PC-3 (cell line): Measurements from ENCODE around the gene RRP9. TPM values are rescaled to one million over a fixed set of nuclear protein-coding genes. Genes with fewer than 3 reads are reported as not detected.

ENCODE experiments used
- ATAC-seq: fragments of 200-7000 bp; cut with Tn5 transposase; 2 replicates; pipeline ENCODE4 v1.9.1; 2020; ENCODE audit warnings: mild to moderate bottlenecking, moderate library complexity
- BruUV-seq: library from RNA; stranded (reverse); fragments of 400-500 nt; replicated peaks from 2 replicates; lab custom pipeline; 2021; lab: Mats Ljungman, UMichigan
- CTCF ChIA-PET: fragments of 300-600 bp; sonication (Branson Sonifier 250); formaldehyde crosslinking; loops from one replicate; lab custom pipeline; 2022; ENCODE audit warnings: antibody characterized with exemption; lab: Charles Lee
- POLR2A ChIA-PET: fragments of 300-600 bp; sonication (Branson Sonifier 250); formaldehyde crosslinking; loops from one replicate; lab custom pipeline; 2022; ENCODE audit warnings: antibody characterized with exemption; ENCODE audit not compliant: unreplicated experiment; lab: Charles Lee
- DNase-seq: peaks from one replicate; pipeline ENCODE4 v3.0.0-alpha.2; 2015
- H2AFZ ChIP-seq: fragments of 300-600 bp; sonication (generic); 2 replicates; pipeline ENCODE4 v1.6.0; 2016; ENCODE audit warnings: antibody characterized with exemption, low read length
- H3F3A ChIP-seq: fragments of 300-600 bp; sonication (generic); one replicate; pipeline ENCODE4 v1.6.0; 2017; ENCODE audit warnings: antibody characterized with exemption, low read length, control low read depth, mild to moderate bottlenecking; ENCODE audit not compliant: unreplicated experiment
- H3K27ac ChIP-seq: fragments of 300-600 bp; sonication (generic); 2 replicates; pipeline ENCODE4 v1.5.1; 2016; ENCODE audit warnings: mild to moderate bottlenecking, low read length
- H3K27me3 ChIP-seq: fragments of 300-600 bp; sonication (generic); 2 replicates; pipeline ENCODE4 v1.6.1; 2016; ENCODE audit warnings: low read length, mixed read lengths
- H3K36me3 ChIP-seq: fragments of 300-600 bp; sonication (generic); 2 replicates; pipeline ENCODE4 v1.6.1; 2016; ENCODE audit warnings: low read depth, mixed run types, low read length, mixed read lengths
- H3K4me1 ChIP-seq: fragments of 300-600 bp; sonication (generic); 2 replicates; pipeline ENCODE4 v1.5.1; 2016; ENCODE audit warnings: low read length; ENCODE audit not compliant: insufficient read depth
- H3K4me2 ChIP-seq: fragments of 300-600 bp; sonication (generic); 2 replicates; pipeline ENCODE4 v1.6.0; 2016; ENCODE audit warnings: low read length
- H3K4me3 ChIP-seq: fragments of 300-600 bp; sonication (generic); 2 replicates; pipeline ENCODE4 v1.5.1; 2016; ENCODE audit warnings: mild to moderate bottlenecking, low read length, mixed read lengths
- H3K79me2 ChIP-seq: fragments of 300-600 bp; sonication (generic); 2 replicates; pipeline ENCODE4 v1.6.1; 2017; ENCODE audit warnings: low read length, mixed read lengths
- H3K9ac ChIP-seq: fragments of 300-600 bp; sonication (generic); 2 replicates; pipeline ENCODE4 v1.6.0; 2016; ENCODE audit warnings: mild to moderate bottlenecking, low read length
- H3K9me2 ChIP-seq: fragments of 300-600 bp; sonication (generic); replicated peaks from 2 replicates; pipeline ENCODE4 v1.6.1; 2016; ENCODE audit warnings: mixed run types, low read length, mixed read lengths
- H3K9me3 ChIP-seq: fragments of 300-600 bp; sonication (generic); 2 replicates; pipeline ENCODE4 v1.6.1; 2016; ENCODE audit warnings: low read length, mixed read lengths
- H4K20me1 ChIP-seq: fragments of 300-600 bp; sonication (generic); 2 replicates; pipeline ENCODE4 v1.6.1; 2016; ENCODE audit warnings: low read length, mixed read lengths
- EZH2 ChIP-seq: fragments of 300-600 bp; sonication (generic); IDR thresholded peaks from one replicate; pipeline ENCODE4 v1.6.1; 2017; ENCODE audit warnings: antibody characterized with exemption, mild to moderate bottlenecking, low read length; ENCODE audit not compliant: unreplicated experiment
- EZH2phosphoT487 ChIP-seq: fragments of 300-600 bp; sonication (generic); IDR thresholded peaks from 2 replicates; pipeline ENCODE4 v1.6.1; 2018; ENCODE audit warnings: mild to moderate bottlenecking, antibody characterized with exemption, low read length, borderline replicate concordance
- intact Hi-C: fragments of 100-400 bp; cut with micrococcal nuclease; formaldehyde crosslinking; loops from 2 replicates; pipeline ENCODE4 v1.9.0; 2023
- total RNA-seq: library from RNA; depleted of rRNA; stranded (reverse); fragments of >200 nt; gene quantifications from 2 replicates; pipeline ENCODE4 v1.2.3, GENCODE V29; 2014
- TF ChIP-seq, protein P1 (sequence below): fragments of 300-600 bp; sonication (generic); conservative IDR thresholded peaks from 2 replicates; pipeline ENCODE4 v1.5.1; 2017; ENCODE audit warnings: antibody characterized with exemption, low read depth, mild to moderate bottlenecking, low read length

The RRP9 gene
- total RNA-seq, 1 experiment from 2014 or later, result 95.0 TPM

GRCh38 chr3:51984269-51984647 is 42.6 kb upstream of the RRP9 start:
- no peak overlapping the region for H2AFZ ChIP-seq
- ATAC-seq (no peak), DNase-seq (no peak)
- no peaks in the 10 kb centered on the region for H3K9me2 ChIP-seq
- H3K36me3 ChIP-seq, result no peaks in the 10 kb centered on the region
- no peaks in the 10 kb centered on the region for H4K20me1 ChIP-seq
- no TSS peak for BruUV-seq
- H3K9ac ChIP-seq, result no peak overlapping the region
- peaks cover 26% of the 10 kb centered on the region for H3K79me2 ChIP-seq
- H3K27ac ChIP-seq, result no peak overlapping the region
- no peaks in the 10 kb centered on the region for H3F3A ChIP-seq
- TF ChIP-seq, protein P1, sequence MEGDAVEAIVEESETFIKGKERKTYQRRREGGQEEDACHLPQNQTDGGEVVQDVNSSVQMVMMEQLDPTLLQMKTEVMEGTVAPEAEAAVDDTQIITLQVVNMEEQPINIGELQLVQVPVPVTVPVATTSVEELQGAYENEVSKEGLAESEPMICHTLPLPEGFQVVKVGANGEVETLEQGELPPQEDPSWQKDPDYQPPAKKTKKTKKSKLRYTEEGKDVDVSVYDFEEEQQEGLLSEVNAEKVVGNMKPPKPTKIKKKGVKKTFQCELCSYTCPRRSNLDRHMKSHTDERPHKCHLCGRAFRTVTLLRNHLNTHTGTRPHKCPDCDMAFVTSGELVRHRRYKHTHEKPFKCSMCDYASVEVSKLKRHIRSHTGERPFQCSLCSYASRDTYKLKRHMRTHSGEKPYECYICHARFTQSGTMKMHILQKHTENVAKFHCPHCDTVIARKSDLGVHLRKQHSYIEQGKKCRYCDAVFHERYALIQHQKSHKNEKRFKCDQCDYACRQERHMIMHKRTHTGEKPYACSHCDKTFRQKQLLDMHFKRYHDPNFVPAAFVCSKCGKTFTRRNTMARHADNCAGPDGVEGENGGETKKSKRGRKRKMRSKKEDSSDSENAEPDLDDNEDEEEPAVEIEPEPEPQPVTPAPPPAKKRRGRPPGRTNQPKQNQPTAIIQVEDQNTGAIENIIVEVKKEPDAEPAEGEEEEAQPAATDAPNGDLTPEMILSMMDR, result no peak
- TF ChIP-seq EZH2phosphoT487 (no peak), EZH2 (no peak)
- intact Hi-C loops, result no loop called here
- H3K4me3 ChIP-seq, result peak overlapping the region; percentile 64; the same call in 1 of the 2 replicates
- peaks cover 20% of the 10 kb centered on the region for H3K4me1 ChIP-seq
- peak overlapping the region; percentile 88 for H3K4me2 ChIP-seq
- ChIA-PET POLR2A (interaction anchor here (1.0 kb wide), 1 partner anchor 8 kb away, joined by 3 read pairs; no protein-coding TSS in a partner anchor), CTCF (no interaction called here)
- H3K9me3 ChIP-seq, result no peaks in the 10 kb centered on the region
- no peaks in the 10 kb centered on the region for H3K27me3 ChIP-seq

- H3K79me2 ChIP-seq, result peaks cover 26% of the 10 kb centered on the region
- POLR2A ChIA-PET, result interaction anchor here (0.7 to 1.3 kb wide), 6 partner anchors 9 to 69 kb away, joined by 3 to 10 read pairs (median 4); partner anchors contain the start of genes ABHD14B, RPL29 and RRP9
- peak overlapping the region; percentile 64 for H3K4me3 ChIP-seq
- H4K20me1 ChIP-seq, result no peaks in the 10 kb centered on the region
- no peaks in the 10 kb centered on the region for H3K9me2 ChIP-seq
- H3F3A ChIP-seq, result no peaks in the 10 kb centered on the region
- TF ChIP-seq, protein P1, result no peak
- TF ChIP-seq EZH2phosphoT487 (no peak), EZH2 (no peak)
- no peak for ATAC-seq
- intact Hi-C loops, result loop anchor here (1.0 to 2.0 kb wide), 2 partner anchors 15 to 41 kb away; partner anchors contain the start of gene PARP3
- CTCF ChIA-PET, result interaction anchor here (0.5 to 1.9 kb wide), 4 partner anchors 10 to 42 kb away, joined by 3 to 13 read pairs (median 7); partner anchors contain the start of genes ABHD14B, PCBP4 and RRP9
- H3K27me3 ChIP-seq, result no peaks in the 10 kb centered on the region
- peaks cover 20% of the 10 kb centered on the region for H3K4me1 ChIP-seq
- no peak for DNase-seq
- H3K4me2 ChIP-seq, result peak overlapping the region; percentile 88
- peak overlapping the region; percentile 79 for H3K27ac ChIP-seq
- H2AFZ ChIP-seq, result peak overlapping the region; percentile 69
- no peaks in the 10 kb centered on the region for H3K36me3 ChIP-seq
- H3K9ac ChIP-seq, result peak overlapping the region; percentile 89
- H3K9me3 ChIP-seq, result no peaks in the 10 kb centered on the region
- TSS peak; percentile 93 for BruUV-seq
Measured at GRCh38 chr3:51983578-51984268, 42.0 kb upstream of the RRP9 start.
